Measurements from ENCODE around the gene EPB41L5. TPM values are rescaled to one million over a fixed set of nuclear protein-coding genes. Genes with fewer than 3 reads are reported as not detected.

The EPB41L5 gene
- total and polyA plus RNA-seq, 9 of the 15 experiments (the other 6 are each of a cell fraction or from before 2014, with no cell fraction given), result 2.3 to 14.1 (median 8.2) TPM

DNA sequence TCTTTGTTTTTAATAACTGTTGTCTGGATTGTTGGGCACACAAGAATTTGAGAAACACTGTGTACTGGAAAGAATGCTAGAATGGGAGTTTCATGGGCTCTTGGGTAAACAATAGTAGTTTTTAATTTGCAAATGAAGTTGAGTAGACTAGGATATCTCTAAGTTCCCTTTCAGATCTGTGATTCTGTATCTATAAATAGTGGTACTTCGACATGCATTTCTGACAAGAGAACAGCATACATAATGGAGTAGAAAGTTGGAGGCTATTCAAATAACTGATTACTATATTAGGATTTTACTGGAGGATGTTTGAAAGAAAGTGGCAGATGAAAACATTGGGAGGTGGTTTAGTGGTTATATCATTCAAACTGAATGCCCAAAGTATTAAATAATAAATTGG is 29.5 kb downstream of the EPB41L5 start:
- TF ChIP-seq GATAD2B (IDR thresholded peaks at IDR 0.05; ENCODE audit: borderline replicate concordance) (no peak), ERF (CRISPR knock-in tag; IDR thresholded peaks at IDR 0.05) (no peak)
- no peaks in the 10 kb centered on the region for H3K79me2 ChIP-seq (ENCODE audit: control insufficient read depth, insufficient read depth, low read length)
- ATAC-seq (no peak), DNase-seq (ENCODE audit: extremely low read depth in 1 of 4, low spot score in 3 of 4) (no peak), FAIRE-seq (no peak)
- H3K27me3 ChIP-seq (ENCODE audit: control insufficient read depth in 2 of 2, insufficient read depth in 2 of 2, low read length in 2 of 2), result no peaks in the 10 kb centered on the region
- WGBS (ENCODE audit: insufficient coverage, low coverage, missing lambda C conversion rate), result 31% methylated on average over 1 of the region's 1 CpG
- H3K9me3 ChIP-seq (replicated peaks; ENCODE audit: control insufficient read depth, insufficient read depth, low read depth, low read length), result peaks cover 2% of the 10 kb centered on the region; the same call in 1 of the 2 replicates
- in situ Hi-C loops (cut with MboI), result no loop called here
- H3K4me2 ChIP-seq (ENCODE audit: insufficient read depth, low read length), result no peak overlapping the region
- BruUV-seq (replicated peaks), result no TSS peak
- H3K9me1 ChIP-seq (ENCODE audit: control insufficient read depth, insufficient read depth, low read length), result no peaks in the 10 kb centered on the region
- POLR2A ChIA-PET, result no interaction called here
- no peaks in the 10 kb centered on the region for H4K20me1 ChIP-seq (replicated peaks; ENCODE audit: control insufficient read depth, insufficient read depth, low read length)
- no peak overlapping the region for H3K9ac ChIP-seq (ENCODE audit: insufficient read depth in 1 of 2, low read depth in 2 of 2, low read length in 2 of 2)
- no peaks in the 10 kb centered on the region for H3K36me3 ChIP-seq (ENCODE audit: control insufficient read depth, insufficient read depth, low read length)
- intact Hi-C loops (cut with micrococcal nuclease), result no loop called here
- no peak overlapping the region for H3K4me3 ChIP-seq
- H3K27ac ChIP-seq (ENCODE audit: extremely low read depth, low read depth, low read length), result no peak overlapping the region
- H3K4me1 ChIP-seq (replicated peaks in 1 of 2; ENCODE audit: control insufficient read depth in 2 of 2, insufficient read depth in 2 of 2, low read length in 2 of 2), result no peaks in the 10 kb centered on the region
- H2AFZ ChIP-seq (ENCODE audit: low read depth, low read length), result no peak overlapping the region
- CTCF ChIA-PET (ENCODE audit: low intra/inter-chr PET ratio), result no interaction called here

DNA sequence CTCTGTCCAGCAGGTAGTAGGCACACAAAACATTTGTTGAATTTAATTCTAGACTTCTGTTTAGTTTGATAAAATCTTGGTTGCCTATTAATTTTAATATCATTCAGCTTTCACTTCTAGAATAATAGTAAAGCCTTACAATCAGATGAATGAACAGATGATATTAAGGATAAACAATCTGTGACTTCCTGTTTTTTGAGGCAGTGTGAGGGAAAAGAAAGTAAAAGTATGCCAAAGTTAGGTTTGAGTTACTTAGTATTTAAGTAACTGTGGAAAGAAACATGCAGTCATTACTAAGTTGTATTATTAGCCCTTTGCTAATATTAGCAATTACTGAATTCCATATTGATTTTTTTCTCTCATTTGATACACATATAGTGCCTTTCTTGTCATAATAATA is 31.5 kb downstream of the EPB41L5 start:
- no peak overlapping the region for H3K4me2 ChIP-seq (ENCODE audit: insufficient read depth, low read length)
- H4K20me1 ChIP-seq (replicated peaks; ENCODE audit: control insufficient read depth, insufficient read depth, low read length), result no peaks in the 10 kb centered on the region
- H3K9me1 ChIP-seq (ENCODE audit: control insufficient read depth, insufficient read depth, low read length), result no peaks in the 10 kb centered on the region
- DNase-seq (ENCODE audit: extremely low read depth in 1 of 4, low spot score in 3 of 4) (no peak), FAIRE-seq (no peak), ATAC-seq (no peak)
- H2AFZ ChIP-seq (ENCODE audit: low read depth, low read length), result no peak overlapping the region
- no TSS peak for BruUV-seq (replicated peaks)
- no peak overlapping the region for H3K27ac ChIP-seq (ENCODE audit: extremely low read depth, low read depth, low read length)
- ChIA-PET POLR2A (interaction anchor here (0.7 kb wide), 1 partner anchor 246 kb away, joined by 3 read pairs; no protein-coding TSS in a partner anchor), CTCF (ENCODE audit: low intra/inter-chr PET ratio) (no interaction called here)
- no peaks in the 10 kb centered on the region for H3K4me1 ChIP-seq (replicated peaks in 1 of 2; ENCODE audit: control insufficient read depth in 2 of 2, insufficient read depth in 2 of 2, low read length in 2 of 2)
- H3K9me3 ChIP-seq (replicated peaks; ENCODE audit: control insufficient read depth, insufficient read depth, low read depth, low read length), result peaks cover 2% of the 10 kb centered on the region; the same call in 1 of the 2 replicates
- no peaks in the 10 kb centered on the region for H3K79me2 ChIP-seq (ENCODE audit: control insufficient read depth, insufficient read depth, low read length)
- H3K36me3 ChIP-seq (ENCODE audit: control insufficient read depth, insufficient read depth, low read length), result no peaks in the 10 kb centered on the region
- intact Hi-C loops (cut with micrococcal nuclease) (no loop called here), in situ Hi-C loops (cut with MboI) (no loop called here)
- H3K27me3 ChIP-seq (ENCODE audit: control insufficient read depth in 2 of 2, insufficient read depth in 2 of 2, low read length in 2 of 2), result no peaks in the 10 kb centered on the region
- H3K4me3 ChIP-seq, result no peak overlapping the region
- no peak overlapping the region for H3K9ac ChIP-seq (ENCODE audit: insufficient read depth in 1 of 2, low read depth in 2 of 2, low read length in 2 of 2)
- no peak for TF ChIP-seq ZBTB17 (CRISPR knock-in tag; IDR thresholded peaks at IDR 0.05)
- no peak for TF ChIP-seq CBX3 (IDR thresholded peaks at IDR 0.05; ENCODE audit: borderline replicate concordance in 1 of 2, low read length in 2 of 2)
- TF ChIP-seq, protein P1, sequence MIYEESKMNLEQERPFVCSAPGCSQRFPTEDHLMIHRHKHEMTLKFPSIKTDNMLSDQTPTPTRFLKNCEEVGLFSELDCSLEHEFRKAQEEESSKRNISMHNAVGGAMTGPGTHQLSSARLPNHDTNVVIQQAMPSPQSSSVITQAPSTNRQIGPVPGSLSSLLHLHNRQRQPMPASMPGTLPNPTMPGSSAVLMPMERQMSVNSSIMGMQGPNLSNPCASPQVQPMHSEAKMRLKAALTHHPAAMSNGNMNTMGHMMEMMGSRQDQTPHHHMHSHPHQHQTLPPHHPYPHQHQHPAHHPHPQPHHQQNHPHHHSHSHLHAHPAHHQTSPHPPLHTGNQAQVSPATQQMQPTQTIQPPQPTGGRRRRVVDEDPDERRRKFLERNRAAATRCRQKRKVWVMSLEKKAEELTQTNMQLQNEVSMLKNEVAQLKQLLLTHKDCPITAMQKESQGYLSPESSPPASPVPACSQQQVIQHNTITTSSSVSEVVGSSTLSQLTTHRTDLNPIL (CRISPR knock-in tag; IDR thresholded peaks at IDR 0.05), result no peak
- no peak for TF ChIP-seq MECOM (CRISPR knock-in tag; IDR thresholded peaks at IDR 0.05)
- TF ChIP-seq RBM14 (IDR thresholded peaks at IDR 0.05; ENCODE audit: borderline replicate concordance, insufficient read depth, low read depth, low read length), result no peak
- no peak for TF ChIP-seq ETV1 (tag; conservative IDR thresholded peaks at IDR 0.05; ENCODE audit: low read depth)
- TF ChIP-seq ZNF699 (CRISPR knock-in tag; IDR thresholded peaks at IDR 0.05; ENCODE audit: insufficient replicate concordance), result no peak
- no peak for TF ChIP-seq POLR2A (conservative IDR thresholded peaks at IDR 0.05)
- TF ChIP-seq TAF1 (IDR thresholded peaks at IDR 0.05; ENCODE audit: control insufficient read depth, extremely low read depth, insufficient read depth, low read length, severe bottlenecking), result no peak
- no peak for TF ChIP-seq SRSF7 (optimal IDR thresholded peaks at IDR 0.05; ENCODE audit: low read depth, low read length)
- no peak for TF ChIP-seq MEF2A (IDR thresholded peaks at IDR 0.05; ENCODE audit: control insufficient read depth, low read depth, low read length)
- TF ChIP-seq HOXB6 (CRISPR knock-in tag; IDR thresholded peaks at IDR 0.05; ENCODE audit: borderline replicate concordance), result no peak
- TF ChIP-seq DACH1 (IDR thresholded peaks at IDR 0.05; ENCODE audit: partially characterized antibody), result no peak
